ENCODE results near the gene ALDH18A1. TPM values are rescaled to one million over a fixed set of nuclear protein-coding genes. Genes with fewer than 3 reads are reported as not detected.

Gene ALDH18A1
- total and polyA plus RNA-seq, 2 of the 8 experiments (the other 6 are each of a cell fraction or from before 2014, with no cell fraction given) = 59.6 to 128 TPM

DNA sequence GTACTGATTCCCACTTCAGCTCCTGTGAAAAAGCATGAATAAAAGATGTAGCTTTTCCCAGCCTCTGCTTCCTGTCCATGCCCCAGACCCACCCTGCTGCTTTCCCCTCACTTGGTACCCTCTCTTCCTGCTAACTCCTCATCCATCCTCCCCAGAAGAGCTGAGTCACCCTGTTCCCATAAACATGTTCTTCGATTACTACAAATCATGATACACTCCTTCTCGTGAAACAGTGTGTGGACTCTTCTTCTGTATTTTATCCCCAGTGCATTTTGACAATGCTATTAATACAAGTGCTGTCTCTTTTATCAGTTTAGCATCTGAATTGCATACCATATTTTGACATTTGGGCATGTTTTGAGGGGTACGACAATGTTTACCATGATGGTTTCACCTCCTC, 49.6 kb downstream of the ALDH18A1 start:
- ChIA-PET CTCF (ENCODE audit: partially characterized antibody) (interaction anchor here (0.6 to 1.5 kb wide), 3 partner anchors 98 to 235 kb away, joined by 3 to 4 read pairs (median 3); no protein-coding TSS in a partner anchor), POLR2A (ENCODE audit: partially characterized antibody) (no interaction called here)
- Histone ChIP-seq H3K27ac (ENCODE audit: low read depth, low read length) (no peak overlapping the region), H3K36me3 (ENCODE audit: control insufficient read depth in 2 of 4, insufficient read depth in 4 of 4, low read length in 3 of 4) (peaks cover 21 to 52% (median 32%) of the 10 kb centered on the region in 4 experiments), H4K20me1 (replicated peaks in 1 of 2; ENCODE audit: control insufficient read depth in 1 of 2, insufficient read depth in 2 of 2, low read length in 2 of 2) (peaks cover 0 to 2% of the 10 kb centered on the region in 2 experiments), H3K79me1 (ENCODE audit: low read depth, low read length) (no peaks in the 10 kb centered on the region), H2BK20ac (ENCODE audit: low read length) (no peak overlapping the region), H2BK120ac (replicated peaks; ENCODE audit: low read depth, low read length) (no peak overlapping the region), H3K9me3 (ENCODE audit: insufficient read depth in 2 of 2, low read depth in 1 of 2, low read length in 1 of 2) (no peaks in the 10 kb centered on the region), H2AK5ac (ENCODE audit: low read depth, low read length) (no peak overlapping the region), H3K23me2 (ENCODE audit: low read depth, low read length) (no peaks in the 10 kb centered on the region), H3K4ac (replicated peaks; ENCODE audit: insufficient read length, low read depth, low read length) (no peak overlapping the region), H3K14ac (ENCODE audit: insufficient read length) (no peak overlapping the region), H3K4me1 (replicated peaks in 1 of 4; ENCODE audit: control insufficient read depth in 3 of 4, insufficient read depth in 4 of 4, low read length in 3 of 4) (peaks cover 0 to 3% (median 0%) of the 10 kb centered on the region in 4 experiments; a peak in 1 of 7 replicates), H4K8ac (ENCODE audit: extremely low read depth, insufficient read depth, low read length) (no peak overlapping the region), H3K4me2 (ENCODE audit: insufficient read depth in 1 of 2, low read depth in 2 of 2, low read length in 2 of 2) (no peak overlapping the region), H4K91ac (replicated peaks; ENCODE audit: insufficient read length, low read length) (no peak overlapping the region), H2AFZ (ENCODE audit: low read length) (no peak overlapping the region), H3K9ac (replicated peaks in 1 of 4; ENCODE audit: extremely low read depth in 1 of 4, low read depth in 3 of 4, low read length in 3 of 4) (no peak overlapping the region), H3K18ac (ENCODE audit: extremely low read depth, low read length) (no peak overlapping the region), H3K56ac (replicated peaks; ENCODE audit: insufficient read length, low read depth, low read length) (no peak overlapping the region), H3K23ac (ENCODE audit: insufficient read length) (no peak overlapping the region), H2BK5ac (ENCODE audit: low read depth, low read length) (no peak overlapping the region), H3K27me3 (replicated peaks in 1 of 4; ENCODE audit: control insufficient read depth in 3 of 4, extremely low read depth in 1 of 4, insufficient read depth in 3 of 4, low read length in 3 of 4) (no peaks in the 10 kb centered on the region), H2BK15ac (ENCODE audit: low read length) (no peak overlapping the region), H3K4me3 (ENCODE audit: extremely low read depth in 1 of 4, insufficient read depth in 2 of 4, low read depth in 3 of 4, low read length in 4 of 4) (no peak overlapping the region), H4K5ac (ENCODE audit: insufficient read length, low read depth, low read length) (no peak overlapping the region), H2BK12ac (ENCODE audit: low read depth, low read length) (no peak overlapping the region), H3K79me2 (ENCODE audit: control insufficient read depth in 1 of 2, insufficient read depth in 2 of 2, low read length in 2 of 2) (no peaks in the 10 kb centered on the region)
- no peak for DNase-seq (ENCODE audit: low read depth in 1 of 2, low spot score in 2 of 2)
- 85% methylated on average over 3 of the region's 3 CpGs; no CpG with 5 or more reads in 1 of the 2 experiments for WGBS, 2 experiments (ENCODE audit: extremely low coverage in 1 of 2, insufficient coverage in 1 of 2, insufficient read length in 1 of 2, insufficient replicate concordance in 2 of 2, low coverage in 1 of 2, low lambda C conversion rate in 2 of 2, missing lambda C conversion rate in 1 of 2)
- FAIRE-seq = no peak
- TF ChIP-seq EGR1 (IDR thresholded peaks at IDR 0.05; ENCODE audit: borderline replicate concordance, low read depth, low read length) (no peak), JUN (IDR thresholded peaks at IDR 0.05; ENCODE audit: low read depth, low read length) (no peak)

All from H1 (cell line).